Measurements from ENCODE around the gene LOXL1. TPM values are rescaled to one million over a fixed set of nuclear protein-coding genes. Genes with fewer than 3 reads are reported as not detected.

The LOXL1 gene
- total RNA-seq, 1 donor, result 0.73 TPM

DNA sequence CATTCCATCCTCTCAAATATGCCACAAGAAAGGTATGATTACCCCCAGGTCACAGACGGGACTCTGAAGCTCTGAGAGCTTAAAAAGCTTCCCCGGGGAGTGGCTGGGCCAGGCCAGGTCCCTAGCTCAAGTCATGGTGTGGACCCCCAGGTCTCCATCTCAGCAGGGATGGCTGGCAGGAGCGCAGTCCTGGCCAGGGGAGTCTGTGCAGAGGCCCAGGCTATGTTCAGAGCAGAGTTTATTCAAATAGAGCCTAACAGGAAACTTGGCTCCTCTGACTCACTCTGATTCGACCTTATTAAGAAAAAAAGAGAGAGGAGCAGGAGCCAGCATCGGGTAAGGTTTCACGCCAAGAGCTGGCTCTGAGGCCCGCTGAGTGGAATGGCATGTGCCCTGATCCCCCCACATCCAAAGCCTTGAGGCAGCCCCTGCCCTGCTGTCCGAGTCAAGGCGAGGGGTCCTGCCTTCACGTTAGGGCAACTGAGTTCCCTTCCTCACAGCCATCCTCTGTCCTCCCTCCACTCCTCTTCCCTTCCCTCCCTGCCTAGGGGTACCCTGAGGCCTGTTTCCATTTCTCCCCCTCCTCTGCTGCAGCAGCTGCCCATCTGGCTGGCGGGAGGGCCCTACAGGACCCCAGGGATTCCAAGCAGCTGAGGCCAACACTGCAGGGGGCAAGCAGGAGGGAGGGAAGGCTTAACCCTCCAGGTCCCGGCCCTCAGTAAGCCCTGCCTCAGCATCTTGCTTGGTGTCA lies 1.9 kb upstream of the LOXL1 start:
- Histone ChIP-seq H3K9me3 (ENCODE audit: low read depth, low read length) (no peaks in the 10 kb centered on the region), H3K27me3 (ENCODE audit: insufficient read depth, low read length) (peaks cover 13% of the 10 kb centered on the region), H3K4me1 (ENCODE audit: insufficient read depth, low read length) (peaks cover 72% of the 10 kb centered on the region), H3K4me3 (ENCODE audit: low read length) (no peak overlapping the region)

DNA sequence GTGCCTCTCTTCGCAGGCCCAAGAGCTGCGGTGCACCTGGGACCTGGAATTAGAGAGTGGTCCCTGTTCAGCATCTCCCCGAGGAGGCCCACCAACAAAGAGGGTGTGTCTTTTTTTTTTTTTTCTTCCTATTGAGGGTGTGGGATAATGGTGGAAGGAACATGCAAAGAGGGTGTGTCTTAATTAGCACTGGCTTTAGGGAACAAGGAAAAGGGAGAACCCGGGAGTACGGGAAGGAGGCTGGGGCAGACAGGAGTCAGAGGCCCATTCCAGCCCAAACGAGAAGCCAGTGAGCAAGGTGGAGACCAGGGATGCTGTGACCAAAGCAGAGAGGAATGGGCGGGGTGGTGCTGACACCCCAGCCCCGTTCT lies 429 bp upstream of the LOXL1 start:
- Histone ChIP-seq H3K4me1 (ENCODE audit: insufficient read depth, low read length) (peaks cover 60% of the 10 kb centered on the region), H3K4me3 (ENCODE audit: low read length) (no peak overlapping the region), H3K27me3 (ENCODE audit: insufficient read depth, low read length) (peaks cover 13% of the 10 kb centered on the region), H3K9me3 (ENCODE audit: low read depth, low read length) (no peaks in the 10 kb centered on the region)

DNA sequence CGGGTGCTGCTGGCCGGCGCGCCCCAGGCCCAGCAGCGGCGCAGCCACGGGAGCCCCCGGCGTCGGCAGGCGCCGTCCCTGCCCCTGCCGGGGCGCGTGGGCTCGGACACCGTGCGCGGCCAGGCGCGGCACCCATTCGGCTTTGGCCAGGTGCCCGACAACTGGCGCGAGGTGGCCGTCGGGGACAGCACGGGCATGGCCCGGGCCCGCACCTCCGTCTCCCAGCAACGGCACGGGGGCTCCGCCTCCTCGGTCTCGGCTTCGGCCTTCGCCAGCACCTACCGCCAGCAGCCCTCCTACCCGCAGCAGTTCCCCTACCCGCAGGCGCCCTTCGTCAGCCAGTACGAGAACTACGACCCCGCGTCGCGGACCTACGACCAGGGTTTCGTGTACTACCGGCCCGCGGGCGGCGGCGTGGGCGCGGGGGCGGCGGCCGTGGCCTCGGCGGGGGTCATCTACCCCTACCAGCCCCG lies 777 bp downstream of the LOXL1 start:
- Histone ChIP-seq H3K4me3 (ENCODE audit: low read length) (peak overlapping the region; percentile 35), H3K27me3 (ENCODE audit: insufficient read depth, low read length) (peaks cover 13% of the 10 kb centered on the region), H3K4me1 (ENCODE audit: insufficient read depth, low read length) (peaks cover 48% of the 10 kb centered on the region), H3K9me3 (ENCODE audit: low read depth, low read length) (no peaks in the 10 kb centered on the region)

DNA sequence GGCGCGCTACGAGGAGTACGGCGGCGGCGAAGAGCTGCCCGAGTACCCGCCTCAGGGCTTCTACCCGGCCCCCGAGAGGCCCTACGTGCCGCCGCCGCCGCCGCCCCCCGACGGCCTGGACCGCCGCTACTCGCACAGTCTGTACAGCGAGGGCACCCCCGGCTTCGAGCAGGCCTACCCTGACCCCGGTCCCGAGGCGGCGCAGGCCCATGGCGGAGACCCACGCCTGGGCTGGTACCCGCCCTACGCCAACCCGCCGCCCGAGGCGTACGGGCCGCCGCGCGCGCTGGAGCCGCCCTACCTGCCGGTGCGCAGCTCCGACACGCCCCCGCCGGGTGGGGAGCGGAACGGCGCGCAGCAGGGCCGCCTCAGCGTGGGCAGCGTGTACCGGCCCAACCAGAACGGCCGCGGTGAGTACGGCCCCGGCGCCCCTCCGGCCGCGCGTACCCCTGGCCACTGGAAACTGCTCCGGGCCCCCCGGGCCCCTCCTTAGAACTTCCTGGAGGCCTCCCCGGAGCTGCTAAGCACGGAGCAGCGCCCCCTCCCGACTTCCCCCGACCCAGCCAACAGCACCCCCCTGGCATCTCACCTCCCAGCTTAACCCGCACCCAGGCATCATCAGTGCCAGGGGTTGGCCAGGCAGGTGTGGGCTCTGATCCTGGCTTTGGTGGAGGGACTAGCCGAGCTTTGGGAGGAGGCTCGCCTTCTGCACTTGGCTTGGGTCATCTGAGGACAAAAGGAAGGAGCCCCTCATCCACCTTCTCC lies 1.4 kb downstream of the LOXL1 start:
- Histone ChIP-seq H3K27me3 (ENCODE audit: insufficient read depth, low read length) (peaks cover 13% of the 10 kb centered on the region), H3K4me1 (ENCODE audit: insufficient read depth, low read length) (peaks cover 42% of the 10 kb centered on the region), H3K9me3 (ENCODE audit: low read depth, low read length) (no peaks in the 10 kb centered on the region), H3K4me3 (ENCODE audit: low read length) (peak overlapping the region; percentile 35)

DNA sequence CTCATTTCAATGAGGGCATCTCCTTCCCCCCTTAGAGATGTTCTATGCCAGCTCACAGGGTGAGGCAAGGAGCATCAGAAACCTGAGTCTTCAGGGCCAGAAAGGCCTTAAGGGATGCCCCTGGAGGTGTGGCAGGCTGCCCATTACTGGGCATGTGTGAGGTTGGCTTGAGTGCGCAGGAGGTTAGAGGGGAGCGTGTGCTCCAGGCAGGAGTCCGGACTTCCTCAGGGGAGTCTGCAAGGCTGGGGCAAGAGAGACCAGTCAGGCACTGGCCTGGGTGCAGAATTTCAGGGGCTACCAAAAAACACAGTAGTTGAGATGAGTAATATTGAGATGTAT lies 1.9 kb downstream of the LOXL1 start:
- Histone ChIP-seq H3K27me3 (ENCODE audit: insufficient read depth, low read length) (peaks cover 13% of the 10 kb centered on the region), H3K4me1 (ENCODE audit: insufficient read depth, low read length) (peaks cover 36% of the 10 kb centered on the region), H3K4me3 (ENCODE audit: low read length) (no peak overlapping the region), H3K9me3 (ENCODE audit: low read depth, low read length) (no peaks in the 10 kb centered on the region)

DNA sequence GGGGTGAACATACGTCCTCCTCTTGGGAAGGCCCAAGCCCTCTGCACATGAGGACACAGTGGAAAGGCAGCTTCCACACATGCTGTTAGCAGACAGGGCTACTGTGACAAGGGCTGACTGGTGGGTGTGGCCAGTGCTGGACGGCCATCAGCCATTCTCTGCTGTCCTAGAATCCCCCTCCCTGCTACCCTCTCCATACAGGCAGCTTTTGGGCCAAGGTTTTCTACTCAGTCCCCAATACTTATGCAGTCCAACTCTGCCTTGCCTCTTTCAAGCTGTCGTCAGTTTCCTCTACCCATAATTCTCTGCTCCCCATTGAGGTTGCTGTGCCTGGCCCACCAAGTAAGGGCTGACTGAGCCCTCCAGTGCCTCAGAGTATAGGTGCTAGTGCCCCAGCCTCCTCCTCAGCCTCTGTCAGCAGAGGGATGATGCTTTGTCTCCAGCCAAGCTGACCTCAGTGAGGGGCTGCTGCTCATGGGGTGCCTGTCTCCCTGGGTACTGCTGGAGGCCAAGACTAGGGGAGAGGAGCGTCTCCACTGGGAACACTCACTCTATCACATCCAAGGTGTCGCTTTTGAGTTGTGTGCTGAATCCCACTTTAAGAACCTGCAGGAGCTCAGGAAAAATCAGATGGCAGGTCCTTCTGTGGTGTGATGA lies 2.8 kb downstream of the LOXL1 start:
- H3K4me1 ChIP-seq (ENCODE audit: insufficient read depth, low read length), result peaks cover 27% of the 10 kb centered on the region
- peaks cover 13% of the 10 kb centered on the region for H3K27me3 ChIP-seq (ENCODE audit: insufficient read depth, low read length)
- no peaks in the 10 kb centered on the region for H3K9me3 ChIP-seq (ENCODE audit: low read depth, low read length)
- no peak overlapping the region for H3K4me3 ChIP-seq (ENCODE audit: low read length)

DNA sequence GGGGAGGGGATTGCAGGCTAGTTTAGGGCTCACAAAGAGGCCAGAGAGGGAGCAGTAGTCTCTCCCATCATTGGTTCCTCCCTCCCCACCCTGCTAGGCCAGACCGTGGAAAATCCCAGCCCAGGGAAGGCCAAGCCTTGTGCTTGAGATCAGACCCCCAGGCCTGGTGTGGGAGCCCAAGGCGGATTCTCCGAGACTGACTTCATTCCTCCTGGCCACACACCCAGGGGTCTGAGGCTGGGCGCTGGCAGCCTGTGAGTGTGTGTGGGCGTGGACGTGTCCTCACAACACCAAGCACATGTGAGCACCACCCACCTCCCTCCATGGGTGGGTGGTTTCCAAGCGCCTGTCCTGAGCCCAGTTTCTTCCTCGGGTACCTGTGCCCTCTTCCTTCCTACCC lies 4.1 kb downstream of the LOXL1 start:
- Histone ChIP-seq H3K4me3 (ENCODE audit: low read length) (no peak overlapping the region), H3K4me1 (ENCODE audit: insufficient read depth, low read length) (peaks cover 20% of the 10 kb centered on the region), H3K9me3 (ENCODE audit: low read depth, low read length) (no peaks in the 10 kb centered on the region), H3K27me3 (ENCODE audit: insufficient read depth, low read length) (peaks cover 13% of the 10 kb centered on the region)

DNA sequence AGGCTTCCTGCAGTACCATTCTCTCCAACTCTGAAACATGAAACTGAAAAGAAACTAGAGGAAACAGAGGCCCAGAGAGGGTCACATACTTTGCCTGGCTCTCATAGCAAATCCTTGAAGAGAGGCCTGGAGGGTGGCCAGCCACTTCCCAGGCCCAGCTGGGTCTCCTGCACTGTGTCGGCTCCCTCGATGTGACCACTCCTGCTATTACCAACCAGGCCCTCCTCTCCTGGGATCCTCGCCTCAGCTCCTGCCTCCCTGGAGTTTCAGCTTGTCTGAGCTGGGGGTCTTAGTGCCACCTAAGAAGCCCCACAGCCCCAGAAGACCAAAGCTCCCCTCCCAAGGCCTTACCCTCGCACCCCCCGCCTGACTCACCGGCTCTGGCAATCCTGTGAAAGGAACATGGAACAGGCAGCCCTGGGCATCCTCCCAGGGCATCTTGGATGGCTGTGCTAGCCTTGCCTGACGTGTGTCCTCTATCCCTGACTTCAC lies 4.6 kb downstream of the LOXL1 start:
- peaks cover 13% of the 10 kb centered on the region for H3K27me3 ChIP-seq (ENCODE audit: insufficient read depth, low read length)
- H3K9me3 ChIP-seq (ENCODE audit: low read depth, low read length), result no peaks in the 10 kb centered on the region
- H3K4me1 ChIP-seq (ENCODE audit: insufficient read depth, low read length), result peaks cover 20% of the 10 kb centered on the region
- no peak overlapping the region for H3K4me3 ChIP-seq (ENCODE audit: low read length)

DNA sequence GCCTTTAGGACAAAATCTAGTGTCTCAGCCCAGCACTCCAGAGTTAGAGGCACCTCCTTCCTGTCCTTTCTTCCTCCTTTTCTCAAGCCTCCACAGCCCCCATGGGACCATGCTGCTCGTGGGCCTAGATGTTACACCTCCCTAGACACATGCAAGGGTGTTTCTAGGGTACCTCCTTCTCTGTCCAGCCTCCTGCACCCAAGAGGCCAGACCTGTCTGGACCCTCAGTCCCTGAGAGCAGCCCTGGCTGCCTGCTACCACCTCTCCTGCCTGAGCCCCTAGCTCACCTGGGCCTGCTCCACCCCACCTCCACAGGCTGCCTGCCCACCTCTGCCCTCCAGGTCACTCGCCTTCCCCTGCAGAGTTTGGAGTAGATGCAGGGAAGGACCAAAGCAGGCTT lies 5.2 kb downstream of the LOXL1 start:
- no peak overlapping the region for H3K4me3 ChIP-seq (ENCODE audit: low read length)
- peaks cover 16% of the 10 kb centered on the region for H3K4me1 ChIP-seq (ENCODE audit: insufficient read depth, low read length)
- H3K9me3 ChIP-seq (ENCODE audit: low read depth, low read length), result no peaks in the 10 kb centered on the region
- peaks cover 10% of the 10 kb centered on the region for H3K27me3 ChIP-seq (ENCODE audit: insufficient read depth, low read length)

DNA sequence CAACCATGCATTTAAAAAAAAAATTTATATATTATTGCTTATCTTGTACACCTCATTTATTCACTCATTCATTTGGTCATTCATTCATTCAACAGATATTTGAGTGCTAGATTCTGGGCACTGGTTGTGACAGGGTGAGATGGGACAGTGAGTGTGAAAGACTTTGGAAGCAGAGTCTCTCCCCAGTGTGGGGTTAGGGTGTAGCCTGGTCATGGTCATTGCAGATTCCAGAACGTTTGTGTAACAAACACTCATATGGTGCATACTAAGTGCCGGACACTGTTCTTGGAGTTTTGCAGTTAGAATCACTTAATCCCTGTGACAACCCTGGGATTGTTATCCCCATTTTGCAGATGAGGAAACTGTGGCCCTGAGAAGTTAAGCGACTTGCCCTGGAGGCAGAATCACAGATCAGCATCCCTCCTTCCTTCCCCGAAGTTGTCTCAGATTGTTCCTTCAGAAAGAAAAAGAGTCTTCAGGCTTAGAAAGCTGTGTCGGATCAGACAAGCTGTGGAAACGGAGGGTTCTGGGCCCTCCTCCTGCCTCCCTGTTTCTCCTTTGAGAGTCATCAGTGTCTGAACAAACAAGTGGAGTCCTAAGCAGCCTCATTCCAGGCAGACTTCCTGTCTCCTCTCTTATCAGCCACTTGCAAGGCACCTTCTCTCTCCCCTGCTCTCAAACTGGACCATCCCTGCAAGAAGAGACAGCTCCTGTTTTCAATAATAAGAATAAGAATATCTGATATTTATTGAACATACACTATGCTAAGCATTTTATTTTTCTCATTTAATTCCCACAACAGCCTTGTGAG lies 6.3 kb downstream of the LOXL1 start:
- Histone ChIP-seq H3K4me1 (ENCODE audit: insufficient read depth, low read length) (peaks cover 7% of the 10 kb centered on the region), H3K4me3 (ENCODE audit: low read length) (no peak overlapping the region), H3K9me3 (ENCODE audit: low read depth, low read length) (no peaks in the 10 kb centered on the region), H3K27me3 (ENCODE audit: insufficient read depth, low read length) (peaks cover 7% of the 10 kb centered on the region)

DNA sequence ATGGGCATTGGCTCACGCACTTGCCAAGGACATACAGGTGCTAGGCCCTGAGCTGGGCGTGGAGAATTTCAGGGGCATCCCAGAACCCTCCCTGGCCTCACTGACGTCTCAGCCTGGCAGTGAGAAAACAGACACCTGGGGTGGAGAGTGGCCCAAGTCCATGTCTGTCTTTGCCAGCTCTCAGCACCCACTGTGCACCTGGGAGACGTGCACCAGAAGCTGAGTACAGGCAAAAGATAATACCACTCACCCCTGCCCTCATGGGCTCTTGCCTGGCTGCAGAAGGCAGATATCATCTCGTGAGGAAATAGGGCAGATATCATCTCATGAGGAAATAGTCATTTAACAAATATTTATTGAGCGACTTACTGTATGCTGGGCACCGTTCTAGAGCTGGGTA lies 8.0 kb downstream of the LOXL1 start:
- Histone ChIP-seq H3K27me3 (ENCODE audit: insufficient read depth, low read length) (no peaks in the 10 kb centered on the region), H3K9me3 (ENCODE audit: low read depth, low read length) (no peaks in the 10 kb centered on the region), H3K4me3 (ENCODE audit: low read length) (no peak overlapping the region), H3K4me1 (ENCODE audit: insufficient read depth, low read length) (no peaks in the 10 kb centered on the region)

DNA sequence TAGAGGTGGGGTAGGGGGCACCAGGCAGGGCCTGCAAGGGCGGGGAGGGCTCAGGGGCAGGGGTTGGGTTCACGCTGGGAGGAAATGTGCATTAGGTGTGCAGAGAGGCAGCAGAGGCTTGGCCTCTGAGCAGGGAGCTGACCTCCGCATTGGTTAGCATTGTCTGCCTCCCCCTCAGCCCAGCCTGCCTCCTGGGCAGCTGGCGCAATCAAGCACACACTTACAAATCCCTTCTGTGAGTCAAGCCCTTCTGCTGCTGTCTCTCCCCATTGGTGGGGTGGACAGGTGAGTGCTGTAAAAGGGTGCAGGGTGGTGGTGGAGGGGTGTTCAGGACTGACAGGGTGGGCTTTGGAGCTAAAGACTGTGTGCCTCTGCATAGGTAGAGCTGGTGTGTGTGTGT lies 9.3 kb downstream of the LOXL1 start:
- no peaks in the 10 kb centered on the region for H3K27me3 ChIP-seq (ENCODE audit: insufficient read depth, low read length)
- H3K4me1 ChIP-seq (ENCODE audit: insufficient read depth, low read length), result no peaks in the 10 kb centered on the region

DNA sequence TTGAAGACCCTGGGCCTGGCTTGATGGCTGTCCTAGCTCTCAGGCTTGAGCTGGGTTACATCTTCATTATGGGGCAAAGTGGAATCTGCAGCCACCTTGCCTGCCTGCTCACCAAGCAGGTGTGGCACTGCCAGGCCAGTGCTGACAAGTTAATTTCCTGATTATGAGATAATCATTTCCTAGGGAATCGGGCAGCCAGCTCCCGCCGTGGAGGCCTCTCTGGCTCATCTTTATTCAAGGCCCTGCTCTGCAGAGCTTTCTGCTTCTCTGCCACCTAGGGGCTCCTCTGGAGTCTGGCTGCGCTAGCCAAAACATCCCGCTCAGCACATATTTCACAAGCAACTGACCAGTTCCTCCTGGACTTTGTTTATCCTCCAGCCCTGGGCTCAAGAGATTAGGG lies 9.9 kb downstream of the LOXL1 start:
- no peaks in the 10 kb centered on the region for H3K27me3 ChIP-seq (ENCODE audit: insufficient read depth, low read length)
- H3K4me1 ChIP-seq (ENCODE audit: insufficient read depth, low read length), result no peaks in the 10 kb centered on the region
- no peak overlapping the region for H3K4me3 ChIP-seq (ENCODE audit: low read length)
- H3K9me3 ChIP-seq (ENCODE audit: low read depth, low read length), result no peaks in the 10 kb centered on the region

More for the DNA sequence above, 9.3 kb downstream of the LOXL1 start:
- Histone ChIP-seq H3K9me3 (ENCODE audit: low read depth, low read length) (no peaks in the 10 kb centered on the region), H3K4me3 (ENCODE audit: low read length) (no peak overlapping the region)

DNA sequence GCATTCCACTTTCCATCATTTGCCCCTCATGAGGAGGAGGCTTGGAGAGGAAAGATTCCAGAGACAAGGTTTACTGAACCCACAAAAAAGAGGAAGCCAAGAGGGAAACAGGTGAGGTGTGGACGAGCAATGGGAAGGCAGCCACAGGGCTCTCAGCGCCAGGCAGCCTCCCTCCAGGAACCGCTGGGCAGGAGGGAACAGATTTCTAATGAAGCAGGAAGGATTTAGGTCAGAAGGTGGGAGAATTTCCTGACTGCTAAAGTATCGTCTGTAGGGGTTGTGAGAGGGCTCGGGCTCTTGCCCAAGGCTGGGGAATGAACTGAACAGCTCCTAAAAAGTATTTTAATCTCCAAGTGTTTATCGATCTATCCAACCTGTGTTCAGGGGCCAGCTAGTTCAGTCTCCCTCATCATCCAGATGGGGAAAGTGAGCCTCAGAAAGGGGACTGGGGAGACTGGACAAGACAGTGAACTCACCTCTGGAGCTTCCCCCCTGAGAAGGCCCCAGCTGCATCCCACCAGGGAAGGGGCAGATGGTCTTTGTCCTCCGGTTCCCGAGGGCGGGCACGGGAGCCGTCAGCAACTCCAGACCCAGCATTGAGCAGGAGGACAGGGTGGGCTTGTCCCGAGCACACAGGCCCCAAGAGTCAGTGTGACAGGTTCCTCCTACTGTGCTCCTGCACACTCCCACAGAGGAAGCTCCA lies 10.5 kb downstream of the LOXL1 start:
- H3K4me1 ChIP-seq (ENCODE audit: insufficient read depth, low read length), result no peaks in the 10 kb centered on the region
- H3K27me3 ChIP-seq (ENCODE audit: insufficient read depth, low read length), result no peaks in the 10 kb centered on the region
- no peaks in the 10 kb centered on the region for H3K9me3 ChIP-seq (ENCODE audit: low read depth, low read length)
- no peak overlapping the region for H3K4me3 ChIP-seq (ENCODE audit: low read length)
